Measurements from ENCODE around the gene TANC1. TPM values are rescaled to one million over a fixed set of nuclear protein-coding genes. Genes with fewer than 3 reads are reported as not detected.

TANC1 gene
- polyA plus RNA-seq, 1 donor, result 64.8 TPM

- DNase-seq, result no peak
These were observed 149.2 kb downstream of the TANC1 start for GRCh38 chr2:159117658-159118057.

GRCh38 chr2:159118115-159118858 lies 149.8 kb downstream of the TANC1 start:
- DNase-seq, result peak; percentile 94

DNA sequence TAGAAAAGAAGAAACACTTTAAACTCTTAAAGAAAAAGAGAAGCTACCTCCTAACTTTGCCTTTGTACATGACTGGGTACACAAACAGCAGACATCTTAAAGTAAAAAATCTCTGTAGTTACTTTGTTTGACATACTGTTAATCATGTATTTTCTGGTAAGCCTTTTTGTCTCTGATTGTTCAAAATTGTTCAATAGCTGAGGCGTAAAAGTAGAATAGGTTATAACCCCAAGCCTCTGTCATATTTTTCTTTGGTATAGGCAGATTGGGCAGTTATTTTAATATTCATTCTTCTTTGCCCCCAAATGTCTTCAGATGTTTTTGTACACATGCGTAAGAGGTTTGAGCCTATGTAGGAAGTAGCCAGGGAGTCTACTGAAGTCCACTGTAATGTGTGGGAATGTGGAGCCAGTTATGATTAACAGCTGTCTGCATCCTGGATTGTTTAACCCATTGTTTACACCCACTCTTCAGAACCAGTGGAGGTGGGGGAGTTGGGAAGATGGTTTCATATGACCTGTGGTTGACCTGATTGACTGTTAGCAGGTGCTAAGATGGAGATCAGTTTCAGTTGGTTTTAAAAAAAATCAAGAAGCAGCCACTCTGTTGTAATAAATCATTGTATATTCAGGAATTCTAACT lies 150.5 kb downstream of the TANC1 start:
- DNase-seq, result no peak

GRCh38 chr2:159119652-159120257 lies 151.3 kb downstream of the TANC1 start:
- no peak for DNase-seq

DNA sequence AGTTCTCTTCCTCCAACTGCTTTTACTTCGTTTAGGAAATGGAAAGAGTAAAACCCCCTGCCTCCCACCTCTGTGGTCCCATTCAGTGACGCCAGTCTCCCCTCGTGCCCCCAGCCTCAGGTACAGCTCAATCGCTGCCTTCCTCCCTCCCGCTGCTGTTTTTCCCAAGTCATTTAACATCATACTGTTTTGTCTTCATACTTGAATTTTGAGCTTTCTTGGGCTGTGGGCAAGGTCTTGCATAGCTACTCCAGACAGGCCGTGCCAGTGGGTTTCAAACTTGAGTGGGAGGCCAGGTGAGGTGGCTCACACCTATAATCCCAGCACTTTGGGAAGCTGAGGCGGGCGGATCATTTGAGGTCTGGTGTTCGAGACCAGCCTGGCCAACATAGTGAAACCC lies 155.3 kb downstream of the TANC1 start:
- no peak for DNase-seq

- DNase-seq, result no peak
These were observed 156.0 kb downstream of the TANC1 start for GRCh38 chr2:159124441-159124911.

GRCh38 chr2:159124931-159125467 lies 156.6 kb downstream of the TANC1 start:
- DNase-seq, result no peak

DNA sequence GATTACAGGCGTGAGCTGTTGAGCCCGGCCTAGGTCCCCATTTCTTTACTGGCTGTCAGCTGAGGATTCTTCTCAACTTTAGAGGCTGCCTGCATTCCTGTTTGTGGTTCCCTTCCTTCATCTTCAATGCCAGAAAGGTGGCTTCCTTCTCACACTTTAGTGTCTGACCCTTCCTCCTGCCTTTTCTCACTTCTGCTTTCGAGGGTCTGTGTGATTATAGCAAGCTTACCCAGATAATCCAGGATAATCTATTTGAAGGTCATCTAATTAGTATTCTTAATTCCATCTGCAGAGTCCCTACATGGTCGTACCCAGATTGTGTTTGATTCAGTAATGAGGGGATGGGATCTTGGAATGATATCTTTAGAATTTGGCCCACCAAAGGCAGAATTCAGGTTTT lies 157.4 kb downstream of the TANC1 start:
- DNase-seq, result no peak

GRCh38 chr2:159126432-159127022 lies 158.1 kb downstream of the TANC1 start:
- no peak for DNase-seq

DNA sequence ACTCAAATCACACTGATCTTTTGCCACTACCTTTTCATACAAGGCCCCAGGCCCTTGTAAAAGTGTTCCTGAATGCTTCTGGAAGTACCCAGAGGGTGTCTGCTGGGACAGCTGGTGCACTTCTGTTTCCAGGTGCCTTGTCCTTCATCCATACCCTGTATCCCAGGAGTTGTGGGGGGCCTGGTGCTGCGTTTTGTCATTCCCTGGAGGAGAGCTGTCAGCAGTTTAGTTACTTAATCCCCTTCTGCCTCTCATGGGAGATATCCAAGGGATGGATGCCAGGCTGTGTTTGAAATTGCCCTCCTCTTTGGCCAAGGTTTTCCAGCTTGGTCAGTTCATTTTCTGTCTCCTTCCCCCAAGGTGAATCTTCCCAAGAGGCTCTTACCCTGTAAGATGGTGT lies 159.8 kb downstream of the TANC1 start:
- DNase-seq, result no peak

DNA sequence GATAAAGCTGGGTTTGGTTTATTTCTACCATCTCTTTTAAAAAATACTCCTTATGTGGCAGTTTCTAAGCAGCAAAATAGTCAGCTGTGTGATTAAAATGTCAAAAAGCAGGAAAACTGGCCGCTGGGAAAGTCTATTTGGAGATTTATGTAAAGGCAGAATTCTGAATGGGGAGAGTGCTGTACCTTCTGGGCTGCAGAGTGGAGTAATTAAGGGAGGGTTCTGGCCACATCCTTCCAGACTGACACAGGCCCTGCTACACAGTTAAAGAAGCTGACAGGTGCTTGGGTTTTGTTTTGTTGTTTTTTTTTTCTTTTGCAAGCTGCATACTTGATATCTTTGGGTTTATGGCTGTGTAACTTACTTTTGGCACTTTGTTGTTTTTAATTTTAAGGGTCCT lies 160.8 kb downstream of the TANC1 start:
- no peak for DNase-seq

GRCh38 chr2:159129824-159130223 lies 161.4 kb downstream of the TANC1 start:
- DNase-seq, result no peak

DNA sequence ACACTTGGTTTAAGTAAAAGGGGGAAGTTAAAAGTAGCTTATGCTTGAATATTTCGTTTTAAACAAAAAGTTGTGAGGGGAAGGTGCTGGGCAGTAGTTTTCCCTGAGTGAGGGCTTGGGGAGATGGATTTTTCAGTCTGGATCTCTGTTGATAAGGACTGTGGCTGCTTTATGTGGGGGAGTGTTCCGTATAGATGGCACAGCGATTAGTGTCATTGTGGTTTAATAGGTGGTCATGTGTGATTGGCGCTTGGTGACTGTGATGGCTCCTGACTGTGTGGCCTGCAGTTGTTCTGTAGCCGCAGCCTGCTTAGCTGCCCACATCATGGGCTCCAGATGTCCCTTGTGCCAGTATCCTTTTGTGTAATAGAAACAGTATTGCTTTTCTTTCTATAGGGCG lies 161.9 kb downstream of the TANC1 start:
- DNase-seq, result no peak

DNA sequence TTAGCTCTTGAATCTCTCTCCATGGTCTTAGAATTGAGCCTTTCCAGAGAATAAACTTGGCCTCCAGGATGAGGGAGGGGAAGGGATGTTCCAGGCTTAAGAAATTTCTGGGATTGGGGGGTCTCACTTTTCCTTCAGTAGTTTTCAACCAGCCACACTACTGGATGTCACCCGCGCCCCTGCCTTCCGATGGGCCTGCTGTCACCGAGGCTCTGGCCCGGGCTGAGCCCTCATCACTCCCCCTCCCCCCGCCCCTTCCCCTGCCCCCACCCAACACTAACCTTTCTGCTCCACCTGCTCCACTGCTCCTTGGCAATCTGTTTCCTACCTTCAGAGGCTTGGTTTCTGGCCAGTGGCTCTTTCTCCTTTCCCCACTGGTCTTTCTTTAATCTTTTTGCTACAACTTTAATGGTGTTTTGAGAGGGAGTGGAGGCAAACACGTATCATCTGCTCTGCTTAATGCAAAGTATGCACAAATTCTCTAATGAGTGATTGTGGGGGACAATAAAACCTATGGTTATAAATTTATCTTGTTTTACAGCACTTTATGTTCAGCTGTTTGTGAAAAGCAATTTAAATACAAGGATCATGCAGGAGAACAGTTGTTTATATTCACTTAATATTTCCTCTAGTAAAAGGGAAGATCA lies 162.9 kb downstream of the TANC1 start:
- DNase-seq, result no peak

- DNase-seq, result no peak
These were observed 163.5 kb downstream of the TANC1 start for GRCh38 chr2:159131914-159132281.

DNA sequence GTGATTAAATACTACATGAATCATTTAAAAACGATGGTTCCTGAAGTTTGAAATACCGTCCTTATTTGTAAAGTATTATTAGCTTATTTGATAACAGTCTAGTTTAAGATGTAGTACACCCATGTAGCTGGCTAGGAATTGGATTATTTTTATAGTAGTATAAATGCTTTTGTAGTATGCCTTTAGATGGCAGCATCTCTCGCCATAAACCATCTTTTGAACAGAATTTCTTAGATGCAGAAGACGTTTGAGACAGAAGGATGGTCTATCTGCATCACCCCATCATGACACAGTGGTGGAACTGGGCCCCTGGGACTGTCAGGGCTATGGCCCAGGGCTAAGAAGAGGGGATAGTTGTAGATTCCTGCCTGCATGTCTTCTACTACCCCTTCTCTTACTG lies 165.4 kb downstream of the TANC1 start:
- no peak for DNase-seq

GRCh38 chr2:159134979-159135378 lies 166.5 kb downstream of the TANC1 start:
- DNase-seq, result no peak

- no peak for DNase-seq
These were observed 168.0 kb downstream of the TANC1 start for GRCh38 chr2:159136391-159136790.

- DNase-seq, result no peak
These were observed 169.2 kb downstream of the TANC1 start for GRCh38 chr2:159137511-159138241.

DNA sequence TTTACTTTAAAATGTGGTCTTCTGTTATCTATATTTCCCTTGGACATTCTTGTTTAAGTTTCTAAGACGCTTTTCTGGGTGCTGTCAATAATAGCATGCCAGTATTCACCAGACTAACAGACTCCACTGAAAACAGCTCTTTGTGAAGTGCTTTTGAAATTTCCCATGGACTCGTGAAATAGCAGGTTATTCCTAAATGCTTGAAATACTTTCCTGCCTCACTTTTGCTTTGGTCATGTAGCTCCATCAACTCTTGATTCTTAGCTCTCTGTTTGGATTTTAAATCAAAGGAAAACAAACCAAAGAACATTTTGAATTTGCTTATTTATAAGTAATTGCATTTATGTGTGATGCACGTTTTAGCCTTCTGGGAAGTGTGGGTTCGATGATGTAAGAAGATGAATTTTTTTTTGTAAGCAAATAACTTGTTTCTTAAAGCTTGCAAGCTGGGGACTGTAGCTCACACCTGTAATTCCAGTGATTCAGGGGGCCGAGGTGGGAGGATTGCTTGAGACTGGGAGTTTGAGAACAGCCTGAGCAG lies 170.3 kb downstream of the TANC1 start:
- DNase-seq, result no peak

GRCh38 chr2:159139216-159139933 lies 170.9 kb downstream of the TANC1 start:
- no peak for DNase-seq

Data from left kidney (tissue), 2 donors.